ENCODE results near the gene CCND1. TPM values are rescaled to one million over a fixed set of nuclear protein-coding genes. Genes with fewer than 3 reads are reported as not detected.

CCND1 gene
- total and polyA plus RNA-seq, 2 of the 8 experiments (the other 6 are each of a cell fraction or from before 2014, with no cell fraction given): 64.5 to 170 TPM

DNA sequence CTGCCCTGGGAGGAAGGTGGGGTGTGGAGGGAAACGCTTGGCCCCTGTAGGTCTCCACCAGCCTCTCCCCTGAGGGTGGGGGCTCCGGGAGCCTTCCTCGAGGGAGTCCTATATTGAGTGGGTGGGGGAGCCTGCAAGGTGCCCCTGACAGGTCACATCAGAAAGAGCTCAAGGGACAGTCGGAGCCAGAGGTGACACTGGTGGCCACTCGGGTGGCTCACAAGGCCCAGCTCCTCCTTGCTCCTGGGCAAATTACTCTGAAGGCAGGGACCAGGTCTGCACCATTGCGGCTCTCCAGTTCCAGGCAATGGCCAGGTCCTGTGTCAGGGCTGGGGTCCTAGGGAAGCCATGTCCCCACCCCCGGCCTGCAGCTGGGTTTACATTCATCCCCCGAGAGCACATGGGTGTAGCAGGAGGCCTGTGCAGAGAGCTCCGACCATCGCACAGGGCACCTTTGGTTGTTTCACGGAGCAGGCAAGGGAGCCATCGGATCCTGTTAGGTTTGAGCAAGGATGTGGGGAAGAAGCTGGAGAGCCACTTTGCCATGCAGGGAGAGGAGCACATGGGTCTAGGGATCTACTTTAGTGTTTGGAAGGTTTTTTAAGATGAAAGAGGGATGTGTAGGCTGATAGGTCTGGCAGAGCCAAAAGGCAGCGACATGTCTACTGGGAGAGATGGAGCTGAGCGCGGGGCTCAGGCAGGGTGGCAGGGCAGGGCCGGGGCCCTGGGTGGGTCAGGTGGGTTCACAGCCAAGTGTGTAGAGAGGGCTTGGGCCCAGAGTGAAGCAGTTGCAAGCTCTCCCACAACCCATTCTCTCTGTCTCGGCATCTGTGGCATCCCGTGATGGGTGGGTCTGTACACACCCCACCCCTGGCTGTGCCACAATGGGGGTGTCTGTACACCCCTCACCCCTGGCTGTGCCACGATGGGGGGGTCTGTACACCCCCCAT is 14.8 kb downstream of the CCND1 start:
- no peak overlapping the region for H3K4me3 ChIP-seq (ENCODE audit: extremely low read depth in 1 of 4, insufficient read depth in 2 of 4, low read depth in 3 of 4, low read length in 4 of 4)
- POLR2A ChIA-PET (ENCODE audit: partially characterized antibody): interaction anchor here (0.8 to 10.9 kb wide), 10 partner anchors 7 to 300 kb away, joined by 3 to 197 read pairs (median 4); partner anchors contain the start of genes CCND1 and LTO1
- no peak for FAIRE-seq

More for the DNA sequence above, 14.8 kb downstream of the CCND1 start:
- no peaks in the 10 kb centered on the region; a peak in 1 of 7 replicates for H3K27me3 ChIP-seq (replicated peaks in 1 of 4; ENCODE audit: control insufficient read depth in 3 of 4, extremely low read depth in 1 of 4, insufficient read depth in 3 of 4, low read length in 3 of 4)
- peaks cover 2 to 3% of the 10 kb centered on the region in 2 experiments for H4K20me1 ChIP-seq (replicated peaks in 1 of 2; ENCODE audit: control insufficient read depth in 1 of 2, insufficient read depth in 2 of 2, low read length in 2 of 2)
- no peak overlapping the region for H3K18ac ChIP-seq (ENCODE audit: extremely low read depth, low read length)
- H2AK5ac ChIP-seq (ENCODE audit: low read depth, low read length): peak overlapping the region; percentile 90; the same call in 1 of the 2 replicates
- peak overlapping the region; percentile 29; the same call in 1 of the 2 replicates for H2BK15ac ChIP-seq (ENCODE audit: low read length)
- no peaks in the 10 kb centered on the region for H3K79me2 ChIP-seq (ENCODE audit: control insufficient read depth in 1 of 2, insufficient read depth in 2 of 2, low read length in 2 of 2)
- no peak overlapping the region for H3K14ac ChIP-seq (ENCODE audit: insufficient read length)
- no peak overlapping the region for H2BK5ac ChIP-seq (ENCODE audit: low read depth, low read length)
- H3K9me3 ChIP-seq (ENCODE audit: insufficient read depth in 2 of 2, low read depth in 1 of 2, low read length in 1 of 2): no peaks in the 10 kb centered on the region
- H3K9ac ChIP-seq (replicated peaks in 1 of 4; ENCODE audit: extremely low read depth in 1 of 4, low read depth in 3 of 4, low read length in 3 of 4): no peak overlapping the region
- no peak overlapping the region for H3K27ac ChIP-seq (ENCODE audit: low read depth, low read length)
- H2BK12ac ChIP-seq (ENCODE audit: low read depth, low read length): no peak overlapping the region
- WGBS, 2 experiments (ENCODE audit: extremely low coverage in 1 of 2, insufficient coverage in 1 of 2, insufficient read length in 1 of 2, insufficient replicate concordance in 2 of 2, low coverage in 1 of 2, low lambda C conversion rate in 2 of 2, missing lambda C conversion rate in 1 of 2): 87% methylated on average over 19 of the region's 19 CpGs; no CpG with 5 or more reads in 1 of the 2 experiments
- H3K79me1 ChIP-seq (ENCODE audit: low read depth, low read length): 0 out of 2 replicates have a peak, but pooled peaks cover 2% of the 10 kb centered on the region
- 0 out of 2 replicates have a peak overlapping the region, but pooled peaks have one; percentile 18 for H4K8ac ChIP-seq (ENCODE audit: extremely low read depth, insufficient read depth, low read length)
- no peak overlapping the region for H2BK120ac ChIP-seq (replicated peaks; ENCODE audit: low read depth, low read length)
- H3K4me2 ChIP-seq (ENCODE audit: insufficient read depth in 1 of 2, low read depth in 2 of 2, low read length in 2 of 2): no peak overlapping the region
- DNase-seq (ENCODE audit: low read depth in 1 of 2, low spot score in 2 of 2): peak in 1 of 2 experiments; percentile 49
- H3K36me3 ChIP-seq (ENCODE audit: control insufficient read depth in 2 of 4, insufficient read depth in 4 of 4, low read length in 3 of 4): peaks cover 13 to 36% (median 22%) of the 10 kb centered on the region in 4 experiments
- H3K23me2 ChIP-seq (ENCODE audit: low read depth, low read length): no peaks in the 10 kb centered on the region; the same call in 1 of the 2 replicates
- H3K4me1 ChIP-seq (replicated peaks in 1 of 4; ENCODE audit: control insufficient read depth in 3 of 4, insufficient read depth in 4 of 4, low read length in 3 of 4): peaks cover 5 to 18% (median 13%) of the 10 kb centered on the region in 4 experiments
- H2BK20ac ChIP-seq (ENCODE audit: low read length): 0 out of 2 replicates have a peak overlapping the region, but pooled peaks have one; percentile 13
- no peak overlapping the region for H3K4ac ChIP-seq (replicated peaks; ENCODE audit: insufficient read length, low read depth, low read length)
- CTCF ChIA-PET (ENCODE audit: partially characterized antibody): interaction anchor here (0.5 to 8.4 kb wide), 13 partner anchors 8 to 555 kb away, joined by 3 to 81 read pairs (median 3); no protein-coding TSS in a partner anchor
- TF ChIP-seq, protein P1, sequence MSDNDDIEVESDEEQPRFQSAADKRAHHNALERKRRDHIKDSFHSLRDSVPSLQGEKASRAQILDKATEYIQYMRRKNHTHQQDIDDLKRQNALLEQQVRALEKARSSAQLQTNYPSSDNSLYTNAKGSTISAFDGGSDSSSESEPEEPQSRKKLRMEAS (IDR thresholded peaks at IDR 0.05): no peak
- TF ChIP-seq, protein P2, sequence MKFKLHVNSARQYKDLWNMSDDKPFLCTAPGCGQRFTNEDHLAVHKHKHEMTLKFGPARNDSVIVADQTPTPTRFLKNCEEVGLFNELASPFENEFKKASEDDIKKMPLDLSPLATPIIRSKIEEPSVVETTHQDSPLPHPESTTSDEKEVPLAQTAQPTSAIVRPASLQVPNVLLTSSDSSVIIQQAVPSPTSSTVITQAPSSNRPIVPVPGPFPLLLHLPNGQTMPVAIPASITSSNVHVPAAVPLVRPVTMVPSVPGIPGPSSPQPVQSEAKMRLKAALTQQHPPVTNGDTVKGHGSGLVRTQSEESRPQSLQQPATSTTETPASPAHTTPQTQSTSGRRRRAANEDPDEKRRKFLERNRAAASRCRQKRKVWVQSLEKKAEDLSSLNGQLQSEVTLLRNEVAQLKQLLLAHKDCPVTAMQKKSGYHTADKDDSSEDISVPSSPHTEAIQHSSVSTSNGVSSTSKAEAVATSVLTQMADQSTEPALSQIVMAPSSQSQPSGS (IDR thresholded peaks at IDR 0.05; ENCODE audit: low read length): no peak
- TF ChIP-seq, protein P3, sequence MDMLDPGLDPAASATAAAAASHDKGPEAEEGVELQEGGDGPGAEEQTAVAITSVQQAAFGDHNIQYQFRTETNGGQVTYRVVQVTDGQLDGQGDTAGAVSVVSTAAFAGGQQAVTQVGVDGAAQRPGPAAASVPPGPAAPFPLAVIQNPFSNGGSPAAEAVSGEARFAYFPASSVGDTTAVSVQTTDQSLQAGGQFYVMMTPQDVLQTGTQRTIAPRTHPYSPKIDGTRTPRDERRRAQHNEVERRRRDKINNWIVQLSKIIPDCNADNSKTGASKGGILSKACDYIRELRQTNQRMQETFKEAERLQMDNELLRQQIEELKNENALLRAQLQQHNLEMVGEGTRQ (IDR thresholded peaks at IDR 0.05; ENCODE audit: low read length): no peak
- TF ChIP-seq CHD1 (IDR thresholded peaks at IDR 0.05; ENCODE audit: low read depth, low read length) (no peak), EZH2 (IDR thresholded peaks at IDR 0.05; ENCODE audit: low read depth, low read length, severe bottlenecking) (no peak), SP2 (IDR thresholded peaks at IDR 0.05; ENCODE audit: low read length) (no peak), CREB1 (IDR thresholded peaks at IDR 0.05) (no peak)
- no peak overlapping the region for H4K91ac ChIP-seq (replicated peaks; ENCODE audit: insufficient read length, low read length)
- H4K5ac ChIP-seq (ENCODE audit: insufficient read length, low read depth, low read length): no peak overlapping the region
- H2AFZ ChIP-seq (ENCODE audit: low read length): no peak overlapping the region
- H3K56ac ChIP-seq (replicated peaks; ENCODE audit: insufficient read length, low read depth, low read length): no peak overlapping the region
- no peak overlapping the region for H3K23ac ChIP-seq (ENCODE audit: insufficient read length)

Measured in H1 (cell line).